Neural cell (in vitro differentiated cells): ENCODE data around the gene LIN37. TPM values are rescaled to one million over a fixed set of nuclear protein-coding genes. Genes with fewer than 3 reads are reported as not detected.

Source experiments
- H2AFZ ChIP-seq: fragments of 200-600, 300-800 bp; sonication (generic), shearing (Covaris generic); 2 replicates; pipeline ENCODE4 v1.6.0; 2014; ENCODE audit warnings: low read depth, mild to moderate bottlenecking, antibody characterized with exemption, low read length, moderate library complexity
- H3F3A ChIP-seq: fragments of 200-600 bp; shearing (Covaris generic); 2 replicates; pipeline ENCODE4 v1.6.1; 2016; ENCODE audit warnings: mild to moderate bottlenecking, moderate library complexity, mixed read lengths, antibody characterized with exemption, low read length; ENCODE audit not compliant: insufficient read depth, poor library complexity, severe bottlenecking
- H3K27ac ChIP-seq: fragments of 200-600, 300-800 bp; sonication (generic), shearing (Covaris generic); 2 replicates; pipeline ENCODE4 v1.5.1; 2014; ENCODE audit warnings: mild to moderate bottlenecking, low read length, moderate library complexity
- H3K27me3 ChIP-seq: fragments of 300-800, 200-600 bp; sonication (generic), shearing (Covaris generic); 2 replicates; pipeline ENCODE4 v1.6.0; 2014; ENCODE audit warnings: mild to moderate bottlenecking, low read depth, low read length, moderate library complexity; ENCODE audit not compliant: insufficient read depth
- H3K36me3 ChIP-seq: fragments of 300-800, 200-600 bp; sonication (generic), shearing (Covaris generic); 2 replicates; pipeline ENCODE4 v1.5.1; 2014; ENCODE audit warnings: mild to moderate bottlenecking, antibody characterized with exemption, low read length, moderate library complexity; ENCODE audit not compliant: insufficient read depth
- H3K4me2 ChIP-seq: fragments of 300-800, 200-600 bp; sonication (generic), shearing (Covaris generic); 2 replicates; pipeline ENCODE4 v1.6.0; 2014; ENCODE audit warnings: mild to moderate bottlenecking, low read length
- H3K4me3 ChIP-seq: fragments of 300-800, 200-600 bp; sonication (generic), shearing (Covaris generic); 2 replicates; pipeline ENCODE4 v1.5.1; 2014; ENCODE audit warnings: mild to moderate bottlenecking, low read length, moderate library complexity
- H3K79me2 ChIP-seq: fragments of 200-600 bp; shearing (Covaris generic); replicated peaks from 2 replicates; pipeline ENCODE4 v1.6.0; 2014; ENCODE audit warnings: mild to moderate bottlenecking, low read length, moderate library complexity; ENCODE audit not compliant: insufficient read depth
- H3K9ac ChIP-seq: fragments of 300-800, 200-600 bp; sonication (generic), shearing (Covaris generic); 2 replicates; pipeline ENCODE4 v1.6.1; 2016; ENCODE audit warnings: mild to moderate bottlenecking, low read length, mixed read lengths
- H3K9me2 ChIP-seq: fragments of 200-600 bp; shearing (Covaris generic); 2 replicates; pipeline ENCODE4 v1.6.1; 2016; ENCODE audit warnings: mild to moderate bottlenecking, low read length, mixed read lengths; ENCODE audit not compliant: insufficient read depth
- H3K9me3 ChIP-seq: fragments of 200-600, 300-800 bp; sonication (generic), shearing (Covaris generic); 2 replicates; pipeline ENCODE4 v1.6.1; 2016; ENCODE audit warnings: mild to moderate bottlenecking, mixed run types, low read length, moderate library complexity, mixed read lengths
- H4K20me1 ChIP-seq: fragments of 200-600 bp; shearing (Covaris generic); 2 replicates; pipeline ENCODE4 v1.6.1; 2016; ENCODE audit warnings: mild to moderate bottlenecking, mixed run types; ENCODE audit not compliant: insufficient read depth
- EZH2 ChIP-seq: fragments of 200-600, 300-800 bp; shearing (Covaris generic), sonication (generic); IDR thresholded peaks from 2 replicates; pipeline ENCODE4 v1.6.1; 2014; ENCODE audit warnings: antibody characterized with exemption, low read length, borderline replicate concordance, mild to moderate bottlenecking; ENCODE audit not compliant: insufficient read depth, poor library complexity, severe bottlenecking
- POLR2AphosphoS5 ChIP-seq: IDR thresholded peaks from 2 replicates; pipeline ENCODE4 v1.6.1; 2012
- RAD21 ChIP-seq: fragments of 450-650 bp; conservative IDR thresholded peaks from 2 replicates; pipeline ENCODE4 v1.6.1; 2014; ENCODE audit warnings: antibody characterized with exemption, mild to moderate bottlenecking, moderate library complexity
- SMC3 ChIP-seq: fragments of 450-650 bp; conservative IDR thresholded peaks from 2 replicates; pipeline ENCODE4 v1.6.1; 2014; ENCODE audit warnings: antibody characterized with exemption, mild to moderate bottlenecking, moderate library complexity; ENCODE audit not compliant: poor library complexity
- TAF1 ChIP-seq: IDR thresholded peaks from 2 replicates; pipeline ENCODE4 v1.6.1; 2012; ENCODE audit warnings: low read depth
- polyA plus RNA-seq: library from polyadenylated mRNA; depleted of rRNA; stranded (reverse); fragments of >200 nt; gene quantifications from 2 replicates; pipeline ENCODE4 v1.2.3, GENCODE V29; 2014
- TF ChIP-seq, protein P1 (sequence below): fragments of 450-650 bp; IDR thresholded peaks from 2 replicates; pipeline ENCODE4 v1.5.1; 2014; ENCODE audit warnings: antibody characterized with exemption, mild to moderate bottlenecking, moderate library complexity; ENCODE audit not compliant: poor library complexity, severe bottlenecking
- TF ChIP-seq, protein P2 (sequence below): IDR thresholded peaks from 2 replicates; pipeline ENCODE4 v1.6.1; 2012; ENCODE audit warnings: borderline replicate concordance

The LIN37 gene
- polyA plus RNA-seq, 1 donor from 2014 or later: 25.7 TPM

DNA sequence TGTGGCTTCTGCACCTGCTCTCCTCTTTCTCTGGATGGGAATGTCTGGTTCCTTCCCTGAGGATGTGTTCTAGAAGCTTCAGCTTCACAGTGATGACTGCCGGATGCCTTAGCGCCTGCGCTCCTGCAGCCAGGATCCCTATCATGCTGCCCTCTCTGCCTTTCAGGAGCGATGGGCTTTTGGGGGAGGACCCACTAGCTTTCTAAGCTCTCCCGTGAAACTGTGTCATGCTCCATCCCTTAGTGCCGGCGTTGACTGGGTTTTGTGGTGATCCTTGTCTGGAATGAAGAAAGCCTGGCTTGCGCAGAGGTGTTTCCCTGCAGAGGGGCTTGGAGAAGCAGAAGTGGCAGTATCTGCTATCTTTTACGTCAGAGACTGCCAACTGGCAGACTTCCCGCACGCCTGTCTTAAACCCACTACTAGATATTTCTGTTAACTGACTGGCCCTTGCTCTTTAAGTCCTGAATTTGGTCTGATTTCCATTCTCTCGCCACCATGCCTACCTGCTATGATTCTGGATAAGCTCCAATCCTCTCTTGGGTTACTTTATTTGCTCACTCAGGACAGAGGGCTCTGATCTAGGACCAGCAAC lies 34.4 kb upstream of the LIN37 start:
- no peaks in the 10 kb centered on the region for H3K9me3 ChIP-seq
- H3K9ac ChIP-seq: no peak overlapping the region
- H3K36me3 ChIP-seq: no peaks in the 10 kb centered on the region
- H3F3A ChIP-seq: no peaks in the 10 kb centered on the region
- no peak overlapping the region for H3K4me2 ChIP-seq
- no peak overlapping the region for H3K4me3 ChIP-seq
- H4K20me1 ChIP-seq: no peaks in the 10 kb centered on the region
- H3K27me3 ChIP-seq: no peaks in the 10 kb centered on the region
- TF ChIP-seq RAD21: no peak
- H3K79me2 ChIP-seq: peaks cover 9% of the 10 kb centered on the region
- no peaks in the 10 kb centered on the region for H3K9me2 ChIP-seq
- no peak overlapping the region for H3K27ac ChIP-seq
- no peak overlapping the region for H2AFZ ChIP-seq

DNA sequence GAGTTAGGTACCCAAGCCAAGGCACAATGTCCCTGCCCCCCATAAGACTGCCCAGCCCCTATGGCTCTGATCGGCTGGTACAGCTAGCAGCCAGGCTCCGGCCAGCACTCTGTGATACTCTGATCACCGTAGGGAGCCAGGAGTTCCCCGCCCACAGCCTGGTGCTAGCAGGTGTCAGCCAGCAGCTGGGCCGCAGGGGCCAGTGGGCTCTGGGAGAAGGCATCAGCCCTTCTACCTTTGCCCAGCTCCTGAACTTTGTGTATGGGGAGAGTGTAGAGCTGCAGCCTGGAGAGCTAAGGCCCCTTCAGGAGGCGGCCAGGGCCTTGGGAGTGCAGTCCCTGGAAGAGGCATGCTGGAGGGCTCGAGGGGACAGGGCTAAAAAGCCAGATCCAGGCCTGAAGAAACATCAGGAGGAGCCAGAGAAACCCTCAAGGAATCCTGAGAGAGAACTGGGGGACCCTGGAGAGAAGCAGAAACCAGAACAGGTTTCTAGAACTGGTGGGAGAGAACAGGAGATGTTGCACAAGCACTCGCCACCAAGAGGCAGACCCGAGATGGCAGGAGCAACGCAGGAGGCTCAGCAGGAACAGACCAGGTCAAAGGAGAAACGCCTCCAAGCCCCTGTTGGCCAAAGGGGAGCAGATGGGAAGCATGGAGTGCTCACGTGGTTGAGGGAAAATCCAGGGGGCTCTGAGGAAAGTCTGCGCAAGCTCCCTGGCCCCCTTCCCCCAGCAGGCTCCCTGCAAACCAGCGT lies 33.6 kb upstream of the LIN37 start:
- no peaks in the 10 kb centered on the region for H3K27me3 ChIP-seq
- H3K27ac ChIP-seq: no peak overlapping the region
- no peak for TF ChIP-seq SMC3
- TF ChIP-seq, protein P1, sequence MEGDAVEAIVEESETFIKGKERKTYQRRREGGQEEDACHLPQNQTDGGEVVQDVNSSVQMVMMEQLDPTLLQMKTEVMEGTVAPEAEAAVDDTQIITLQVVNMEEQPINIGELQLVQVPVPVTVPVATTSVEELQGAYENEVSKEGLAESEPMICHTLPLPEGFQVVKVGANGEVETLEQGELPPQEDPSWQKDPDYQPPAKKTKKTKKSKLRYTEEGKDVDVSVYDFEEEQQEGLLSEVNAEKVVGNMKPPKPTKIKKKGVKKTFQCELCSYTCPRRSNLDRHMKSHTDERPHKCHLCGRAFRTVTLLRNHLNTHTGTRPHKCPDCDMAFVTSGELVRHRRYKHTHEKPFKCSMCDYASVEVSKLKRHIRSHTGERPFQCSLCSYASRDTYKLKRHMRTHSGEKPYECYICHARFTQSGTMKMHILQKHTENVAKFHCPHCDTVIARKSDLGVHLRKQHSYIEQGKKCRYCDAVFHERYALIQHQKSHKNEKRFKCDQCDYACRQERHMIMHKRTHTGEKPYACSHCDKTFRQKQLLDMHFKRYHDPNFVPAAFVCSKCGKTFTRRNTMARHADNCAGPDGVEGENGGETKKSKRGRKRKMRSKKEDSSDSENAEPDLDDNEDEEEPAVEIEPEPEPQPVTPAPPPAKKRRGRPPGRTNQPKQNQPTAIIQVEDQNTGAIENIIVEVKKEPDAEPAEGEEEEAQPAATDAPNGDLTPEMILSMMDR: peak; percentile 19
- H3K9me2 ChIP-seq: no peaks in the 10 kb centered on the region
- no peaks in the 10 kb centered on the region for H3K36me3 ChIP-seq
- peaks cover 17% of the 10 kb centered on the region for H3K79me2 ChIP-seq
- no peak overlapping the region for H3K4me3 ChIP-seq
- H4K20me1 ChIP-seq: no peaks in the 10 kb centered on the region
- H3K4me2 ChIP-seq: no peak overlapping the region
- no peak overlapping the region for H2AFZ ChIP-seq
- H3F3A ChIP-seq: no peaks in the 10 kb centered on the region
- H3K9ac ChIP-seq: no peak overlapping the region
- H3K9me3 ChIP-seq: no peaks in the 10 kb centered on the region

DNA sequence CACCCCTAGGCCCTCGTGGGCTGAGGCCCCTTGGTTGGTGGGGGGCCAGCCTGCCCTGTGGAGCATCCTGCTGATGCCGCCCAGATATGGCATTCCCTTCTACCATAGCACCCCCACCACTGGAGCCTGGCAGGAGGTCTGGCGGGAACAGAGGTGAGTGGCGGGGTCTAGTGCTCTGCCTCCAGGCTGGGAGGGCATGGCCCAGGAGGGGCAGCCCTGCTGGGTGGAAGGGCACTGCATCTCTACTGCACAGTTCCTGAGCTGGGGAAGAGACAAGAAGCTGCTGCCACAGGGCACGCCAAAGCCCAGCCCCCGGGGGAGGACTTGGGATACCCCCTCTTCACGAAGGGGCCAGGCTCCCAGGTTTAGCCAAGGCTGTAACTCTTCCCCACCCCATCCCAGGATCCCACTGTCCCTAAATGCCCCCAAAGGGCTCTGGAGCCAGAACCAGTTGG lies 33.0 kb upstream of the LIN37 start:
- H3K79me2 ChIP-seq: peaks cover 22% of the 10 kb centered on the region
- no peaks in the 10 kb centered on the region for H4K20me1 ChIP-seq
- H3K4me2 ChIP-seq: no peak overlapping the region
- H3K9me2 ChIP-seq: no peaks in the 10 kb centered on the region
- peak overlapping the region; percentile 99 for H3K4me3 ChIP-seq
- peak overlapping the region; percentile 75 for H3K9ac ChIP-seq
- H3K27ac ChIP-seq: no peak overlapping the region
- no peak overlapping the region for H2AFZ ChIP-seq
- TF ChIP-seq EZH2 (no peak), TAF1 (no peak), RAD21 (no peak), POLR2AphosphoS5 (no peak)
- TF ChIP-seq, protein P2, sequence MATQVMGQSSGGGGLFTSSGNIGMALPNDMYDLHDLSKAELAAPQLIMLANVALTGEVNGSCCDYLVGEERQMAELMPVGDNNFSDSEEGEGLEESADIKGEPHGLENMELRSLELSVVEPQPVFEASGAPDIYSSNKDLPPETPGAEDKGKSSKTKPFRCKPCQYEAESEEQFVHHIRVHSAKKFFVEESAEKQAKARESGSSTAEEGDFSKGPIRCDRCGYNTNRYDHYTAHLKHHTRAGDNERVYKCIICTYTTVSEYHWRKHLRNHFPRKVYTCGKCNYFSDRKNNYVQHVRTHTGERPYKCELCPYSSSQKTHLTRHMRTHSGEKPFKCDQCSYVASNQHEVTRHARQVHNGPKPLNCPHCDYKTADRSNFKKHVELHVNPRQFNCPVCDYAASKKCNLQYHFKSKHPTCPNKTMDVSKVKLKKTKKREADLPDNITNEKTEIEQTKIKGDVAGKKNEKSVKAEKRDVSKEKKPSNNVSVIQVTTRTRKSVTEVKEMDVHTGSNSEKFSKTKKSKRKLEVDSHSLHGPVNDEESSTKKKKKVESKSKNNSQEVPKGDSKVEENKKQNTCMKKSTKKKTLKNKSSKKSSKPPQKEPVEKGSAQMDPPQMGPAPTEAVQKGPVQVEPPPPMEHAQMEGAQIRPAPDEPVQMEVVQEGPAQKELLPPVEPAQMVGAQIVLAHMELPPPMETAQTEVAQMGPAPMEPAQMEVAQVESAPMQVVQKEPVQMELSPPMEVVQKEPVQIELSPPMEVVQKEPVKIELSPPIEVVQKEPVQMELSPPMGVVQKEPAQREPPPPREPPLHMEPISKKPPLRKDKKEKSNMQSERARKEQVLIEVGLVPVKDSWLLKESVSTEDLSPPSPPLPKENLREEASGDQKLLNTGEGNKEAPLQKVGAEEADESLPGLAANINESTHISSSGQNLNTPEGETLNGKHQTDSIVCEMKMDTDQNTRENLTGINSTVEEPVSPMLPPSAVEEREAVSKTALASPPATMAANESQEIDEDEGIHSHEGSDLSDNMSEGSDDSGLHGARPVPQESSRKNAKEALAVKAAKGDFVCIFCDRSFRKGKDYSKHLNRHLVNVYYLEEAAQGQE: no peak
- H3K36me3 ChIP-seq: no peaks in the 10 kb centered on the region
- H3K9me3 ChIP-seq: no peaks in the 10 kb centered on the region
- H3K27me3 ChIP-seq: no peaks in the 10 kb centered on the region
- no peaks in the 10 kb centered on the region for H3F3A ChIP-seq
